CD4-positive, alpha-beta T cell (primary cell): Measurements from ENCODE around the gene IFI27L2. TPM values are rescaled to one million over a fixed set of nuclear protein-coding genes. Genes with fewer than 3 reads are reported as not detected.
A peak's percentile ranks its signal among the peaks of the same experiment; 100 is the strongest.

Experiments
- ATAC-seq: fragments of 200-7000 bp; cut with Tn5 transposase; one replicate; pipeline ENCODE4 v1.10.0; 2022; ENCODE audit warnings: mild to moderate bottlenecking; ENCODE audit not compliant: poor library complexity
- CTCF ChIA-PET: fragments of 350-600 bp; sonication (Branson Sonifier 250); formaldehyde crosslinking; loops from one replicate; lab custom pipeline; 2021; ENCODE audit warnings: antibody characterized with exemption, inconsistent platforms; lab: Charles Lee
- POLR2A ChIA-PET: fragments of 350-600 bp; sonication (Branson Sonifier 250); formaldehyde crosslinking; loops from one replicate; lab custom pipeline; 2021; ENCODE audit warnings: antibody characterized with exemption, inconsistent platforms; lab: Charles Lee
- DNase-seq, 14 experiments: peaks; one replicate each; pipeline ENCODE4 v3.0.0-alpha.2; 2013 to 2020; ENCODE audit warnings: mixed read lengths in 2 of 14
- H3K27ac ChIP-seq, 2 donors: one replicate each; pipeline versions ENCODE4 v1.5.1 to v1.7.0; 2013; ENCODE audit warnings: low read length in 2 of 2, low read depth in 1 of 2, mild to moderate bottlenecking in 1 of 2
- H3K27me3 ChIP-seq, 2 experiments: 1 replicate in 1 of 2; 2 replicates in 1 of 2; pipeline versions ENCODE4 v1.6.1 to v1.7.0; 2013; ENCODE audit warnings: low read length in 2 of 2, control low read depth in 1 of 2, mild to moderate bottlenecking in 1 of 2, moderate library complexity in 1 of 2; ENCODE audit not compliant: insufficient read depth in 2 of 2, control insufficient read depth in 1 of 2
- H3K36me3 ChIP-seq: one replicate; pipeline ENCODE4 v1.6.1; 2013; ENCODE audit warnings: low read length, control low read depth; ENCODE audit not compliant: insufficient read depth
- H3K4me1 ChIP-seq: one replicate; pipeline ENCODE4 v1.6.1; 2013; ENCODE audit warnings: low read length, control low read depth; ENCODE audit not compliant: insufficient read depth
- H3K4me3 ChIP-seq: one replicate; pipeline ENCODE4 v1.5.1; 2013; ENCODE audit warnings: mild to moderate bottlenecking, low read length, moderate library complexity
- H3K9me3 ChIP-seq, 2 experiments: 1 replicate in 1 of 2; 2 replicates in 1 of 2; pipeline versions ENCODE4 v1.6.1 to v1.7.0; 2013; ENCODE audit warnings: low read length in 2 of 2, mild to moderate bottlenecking in 2 of 2, control low read depth in 1 of 2, moderate library complexity in 1 of 2; ENCODE audit not compliant: control insufficient read depth in 1 of 2, insufficient read depth in 1 of 2
- H3K27ac Mint-ChIP-seq: one replicate; pipeline ENCODE4 v1.8.0; 2020; ENCODE audit warnings: mixed read lengths
- H3K27me3 Mint-ChIP-seq: one replicate; pipeline ENCODE4 v1.8.0; 2021; ENCODE audit warnings: mixed read lengths
- H3K36me3 Mint-ChIP-seq: one replicate; pipeline ENCODE4 v1.8.0; 2021; ENCODE audit warnings: low read depth, mixed read lengths
- H3K4me1 Mint-ChIP-seq: one replicate; pipeline ENCODE4 v1.8.0; 2021; ENCODE audit warnings: low read depth, mixed read lengths
- H3K4me3 Mint-ChIP-seq: one replicate; pipeline ENCODE4 v1.8.0; 2020; ENCODE audit warnings: mild to moderate bottlenecking, mixed read lengths
- H3K9me3 Mint-ChIP-seq: one replicate; pipeline ENCODE4 v1.8.0; 2020; ENCODE audit warnings: mixed read lengths
- intact Hi-C, 2 experiments: fragments of 100-400 bp; cut with DNase I in 1 of 2; cut with micrococcal nuclease in 1 of 2; formaldehyde crosslinking; loops; one replicate each; pipeline versions ENCODE4 v1.15.1 to v1.9.0; 2023 to 2025; cut with DNase I, micrococcal nuclease
- polyA plus RNA-seq, 2 donors: library from polyadenylated mRNA; unstranded; fragments of 120-200 nt; gene quantifications; one replicate each; pipeline ENCODE4 v1.2.1, GENCODE V29; 2013
- total RNA-seq, 174 experiments: library from RNA in 2 of 174; stranded (reverse) in 2 of 174; gene quantifications; one replicate each; pipeline ENCODE4 v1.2.3 and lab custom pipeline; 2021 to 2026
- TF ChIP-seq, protein P1 (sequence below): fragments of 200-600 bp; IDR thresholded peaks from one replicate; pipeline ENCODE4 v1.8.0; 2022; ENCODE audit warnings: antibody characterized with exemption, mild to moderate bottlenecking

Gene IFI27L2, protein sequence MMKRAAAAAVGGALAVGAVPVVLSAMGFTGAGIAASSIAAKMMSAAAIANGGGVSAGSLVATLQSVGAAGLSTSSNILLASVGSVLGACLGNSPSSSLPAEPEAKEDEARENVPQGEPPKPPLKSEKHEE
- total RNA-seq (10 to 100 TPM; 21.5 to 22.2 TPM), total RNA-seq (lab: John Stamatoyannopoulos, UW) (2.4 to 22.1 (median 7.5) reads per million in 172 experiments)
- polyA plus RNA-seq (2013, experiment 1 of 2): 56.5 TPM
- polyA plus RNA-seq (2013, experiment 2 of 2): 30.0 TPM

DNA sequence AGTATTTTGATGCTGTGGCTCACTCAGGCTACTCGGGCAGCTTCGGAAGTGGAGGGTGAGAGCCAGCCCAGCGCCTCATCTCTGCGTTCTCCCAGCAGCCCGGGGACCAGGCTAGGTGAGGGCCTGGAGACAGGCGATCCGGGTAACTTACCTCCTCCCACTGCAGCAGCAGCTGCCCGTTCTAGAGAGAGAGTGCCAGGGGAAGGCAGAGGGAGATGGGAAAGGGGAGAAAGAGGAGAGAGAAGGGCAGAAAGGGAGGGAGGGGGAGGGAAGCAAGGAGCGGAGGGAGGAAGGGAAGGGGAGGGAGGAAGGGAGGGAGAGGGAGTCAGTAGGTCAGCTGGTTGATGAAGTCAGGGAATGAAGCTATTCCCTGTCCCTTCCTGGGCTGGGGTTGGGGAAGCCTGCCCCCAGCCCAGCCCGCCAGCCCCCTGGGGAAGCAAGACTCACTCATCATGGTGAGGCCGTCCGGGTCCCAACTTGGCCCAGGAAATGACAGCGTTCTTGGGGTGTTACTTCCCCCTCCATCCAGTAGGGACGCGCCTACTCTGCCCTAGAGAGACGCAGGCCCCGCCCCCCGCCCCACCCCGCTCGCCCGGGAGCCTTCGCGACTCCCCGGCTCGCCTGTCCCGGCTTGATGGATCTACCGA lies at the start of gene IFI27L2:
Gene IFI27L2 (minus strand): TSS at position 494 of the 647 bp plus-strand sequence. CDS start 40 bp downstream, at position 454.
- Histone ChIP-seq H3K4me1 (peaks cover 18% of the 10 kb centered on the region), H3K27ac (peak within 1 kb of the TSS in 1 of 2 donors; percentile 19), H3K36me3 (no peaks in the 10 kb centered on the region), H3K4me3 (peak within 1 kb of the TSS; percentile 73), H3K27me3 (no peaks in the 10 kb centered on the region), H3K9me3 (no peaks in the 10 kb centered on the region)
- peak; percentile 93 for ATAC-seq
- DNase-seq: peak; percentile 27 to 84 (median 51)
- Mint-ChIP-seq H3K4me3 (peak within 1 kb of the TSS; percentile 88), H3K9me3 (no peaks in the 10 kb centered on the region), H3K27me3 (no peaks in the 10 kb centered on the region), H3K4me1 (peaks cover 20% of the 10 kb centered on the region), H3K36me3 (peaks cover 4% of the 10 kb centered on the region), H3K27ac (peak within 1 kb of the TSS; percentile 45)
- TF ChIP-seq, protein P1, sequence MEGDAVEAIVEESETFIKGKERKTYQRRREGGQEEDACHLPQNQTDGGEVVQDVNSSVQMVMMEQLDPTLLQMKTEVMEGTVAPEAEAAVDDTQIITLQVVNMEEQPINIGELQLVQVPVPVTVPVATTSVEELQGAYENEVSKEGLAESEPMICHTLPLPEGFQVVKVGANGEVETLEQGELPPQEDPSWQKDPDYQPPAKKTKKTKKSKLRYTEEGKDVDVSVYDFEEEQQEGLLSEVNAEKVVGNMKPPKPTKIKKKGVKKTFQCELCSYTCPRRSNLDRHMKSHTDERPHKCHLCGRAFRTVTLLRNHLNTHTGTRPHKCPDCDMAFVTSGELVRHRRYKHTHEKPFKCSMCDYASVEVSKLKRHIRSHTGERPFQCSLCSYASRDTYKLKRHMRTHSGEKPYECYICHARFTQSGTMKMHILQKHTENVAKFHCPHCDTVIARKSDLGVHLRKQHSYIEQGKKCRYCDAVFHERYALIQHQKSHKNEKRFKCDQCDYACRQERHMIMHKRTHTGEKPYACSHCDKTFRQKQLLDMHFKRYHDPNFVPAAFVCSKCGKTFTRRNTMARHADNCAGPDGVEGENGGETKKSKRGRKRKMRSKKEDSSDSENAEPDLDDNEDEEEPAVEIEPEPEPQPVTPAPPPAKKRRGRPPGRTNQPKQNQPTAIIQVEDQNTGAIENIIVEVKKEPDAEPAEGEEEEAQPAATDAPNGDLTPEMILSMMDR: peak; percentile 41
- CTCF ChIA-PET: interaction anchor here (0.7 to 1.7 kb wide), 7 partner anchors 44 to 189 kb away, joined by 3 to 4 read pairs (median 3); partner anchors contain the start of gene PPP4R4
- POLR2A ChIA-PET: interaction anchor here (1.1 to 4.7 kb wide), 4 partner anchors 29 to 53 kb away, joined by 4 to 33 read pairs (median 6); partner anchors contain the start of genes DDX24, IFI27L1 and PPP4R4
- intact Hi-C loops: loop anchor here in 1 of 2 experiments (2.0 kb wide), 1 partner anchor 46 kb away; no protein-coding TSS in a partner anchor

DNA sequence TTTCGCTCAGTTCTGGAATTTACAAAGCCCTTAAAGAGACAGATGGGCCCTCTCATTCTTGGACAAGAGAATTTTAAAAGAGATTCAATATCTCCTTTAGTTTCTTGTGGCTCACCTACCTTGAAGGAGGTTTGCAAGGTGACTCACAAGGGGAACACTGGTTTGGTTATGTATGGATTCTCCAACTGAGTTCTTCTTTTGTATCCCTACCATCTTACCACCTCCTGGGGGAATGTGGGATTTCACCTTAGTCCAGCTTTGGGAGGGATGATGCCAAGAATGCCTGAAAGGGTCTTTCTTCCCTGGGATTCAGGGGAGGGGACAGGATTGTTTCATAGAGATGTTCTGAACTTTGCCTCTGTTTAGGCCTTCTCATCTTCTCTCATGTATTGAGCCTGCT lies 48.4 kb upstream of the IFI27L2 start:
- Mint-ChIP-seq H3K27ac (no peak overlapping the region), H3K4me1 (peaks cover 40% of the 10 kb centered on the region), H3K27me3 (peaks cover 14% of the 10 kb centered on the region), H3K36me3 (no peaks in the 10 kb centered on the region), H3K9me3 (no peaks in the 10 kb centered on the region), H3K4me3 (peak overlapping the region; percentile 17)
- ChIA-PET POLR2A (no interaction called here), CTCF (no interaction called here)
- Histone ChIP-seq H3K27ac (no peak overlapping the region), H3K4me1 (peaks cover 25% of the 10 kb centered on the region), H3K27me3 (peaks cover 4 to 7% of the 10 kb centered on the region in 2 experiments), H3K9me3 (no peaks in the 10 kb centered on the region), H3K36me3 (no peaks in the 10 kb centered on the region), H3K4me3 (no peak overlapping the region)
- DNase-seq (no peak), ATAC-seq (no peak)
- TF ChIP-seq, protein P1: no peak
- intact Hi-C loops: loop anchor here in 1 of 2 experiments (5.0 to 10.0 kb wide), 3 partner anchors 846 to 1063 kb away; partner anchors contain the start of genes BTBD7, DICER1 and ITPK1

DNA sequence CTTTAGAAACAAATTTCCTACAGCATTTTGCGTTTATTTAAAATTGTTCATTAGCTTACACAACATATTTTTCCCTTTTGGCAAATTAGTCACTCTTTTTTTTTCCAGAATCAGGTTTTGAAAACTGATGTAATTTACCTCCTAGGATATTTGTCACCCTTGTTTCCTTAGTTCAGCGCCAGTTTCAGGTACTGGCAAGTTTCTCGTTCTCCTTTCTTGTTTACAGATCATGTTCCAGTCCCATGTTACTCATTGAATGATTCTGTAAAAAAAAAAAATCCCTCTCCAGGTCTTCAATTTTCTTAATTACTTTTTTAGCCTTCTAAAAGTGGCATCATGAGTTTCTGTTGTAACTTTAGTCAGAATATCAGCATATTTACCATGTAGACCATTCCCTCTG lies 47.4 kb upstream of the IFI27L2 start:
- ChIA-PET CTCF (interaction anchor here (1.3 kb wide), 1 partner anchor 45 kb away, joined by 3 read pairs; no protein-coding TSS in a partner anchor), POLR2A (interaction anchor here (1.0 to 1.7 kb wide), 2 partner anchors 45 to 177 kb away, joined by 3 to 4 read pairs; no protein-coding TSS in a partner anchor)
- TF ChIP-seq, protein P1: no peak
- ATAC-seq (no peak), DNase-seq (no peak)
- Mint-ChIP-seq H3K4me1 (peaks cover 40% of the 10 kb centered on the region), H3K9me3 (no peaks in the 10 kb centered on the region), H3K4me3 (peak overlapping the region; percentile 26), H3K36me3 (no peaks in the 10 kb centered on the region), H3K27ac (no peak overlapping the region), H3K27me3 (peaks cover 15% of the 10 kb centered on the region)
- Histone ChIP-seq H3K27ac (no peak overlapping the region), H3K27me3 (peaks cover 4 to 7% of the 10 kb centered on the region in 2 experiments), H3K36me3 (no peaks in the 10 kb centered on the region), H3K4me1 (peaks cover 25% of the 10 kb centered on the region), H3K9me3 (no peaks in the 10 kb centered on the region), H3K4me3 (no peak overlapping the region)
- intact Hi-C loops: loop anchor here in 1 of 2 experiments (5.0 to 10.0 kb wide), 3 partner anchors 845 to 1062 kb away; partner anchors contain the start of genes BTBD7, DICER1 and ITPK1
